Right forelimb (tissue), 1 donor: ENCODE measurements around the gene TIMM17A.
A peak's percentile ranks its signal among the peaks of the same experiment; 100 is the strongest.
"Not testable (repeated sequence)": the region's sequence is repeated elsewhere in the genome, so short reads cannot be mapped to it uniquely, and the experiment has no call there.

Experiments
- DNase-seq: peaks from one replicate; pipeline ENCODE4 v3.0.0-alpha.2; 2018

TIMM17A gene

DNA sequence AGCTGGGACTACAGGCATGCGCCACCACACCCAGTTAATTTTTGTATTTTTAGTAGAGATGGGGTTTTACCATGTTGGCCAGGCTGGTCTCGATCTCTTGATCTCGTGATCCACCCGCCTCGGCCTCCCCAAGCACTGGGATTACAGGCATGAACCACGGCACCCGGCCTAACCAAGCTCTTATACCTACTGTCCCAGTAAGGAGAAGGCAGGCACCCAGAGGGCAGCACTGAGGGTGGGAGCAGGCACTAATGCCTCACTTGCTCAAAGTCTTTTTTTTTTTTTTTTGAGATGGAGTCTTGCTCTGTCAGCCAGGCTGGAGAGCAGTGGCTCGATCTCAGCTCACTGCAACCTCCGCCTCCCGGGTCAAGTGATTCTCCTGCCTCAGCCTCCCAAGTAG is 15.0 kb upstream of the TIMM17A start:
- not testable (repeated sequence) for DNase-seq

DNA sequence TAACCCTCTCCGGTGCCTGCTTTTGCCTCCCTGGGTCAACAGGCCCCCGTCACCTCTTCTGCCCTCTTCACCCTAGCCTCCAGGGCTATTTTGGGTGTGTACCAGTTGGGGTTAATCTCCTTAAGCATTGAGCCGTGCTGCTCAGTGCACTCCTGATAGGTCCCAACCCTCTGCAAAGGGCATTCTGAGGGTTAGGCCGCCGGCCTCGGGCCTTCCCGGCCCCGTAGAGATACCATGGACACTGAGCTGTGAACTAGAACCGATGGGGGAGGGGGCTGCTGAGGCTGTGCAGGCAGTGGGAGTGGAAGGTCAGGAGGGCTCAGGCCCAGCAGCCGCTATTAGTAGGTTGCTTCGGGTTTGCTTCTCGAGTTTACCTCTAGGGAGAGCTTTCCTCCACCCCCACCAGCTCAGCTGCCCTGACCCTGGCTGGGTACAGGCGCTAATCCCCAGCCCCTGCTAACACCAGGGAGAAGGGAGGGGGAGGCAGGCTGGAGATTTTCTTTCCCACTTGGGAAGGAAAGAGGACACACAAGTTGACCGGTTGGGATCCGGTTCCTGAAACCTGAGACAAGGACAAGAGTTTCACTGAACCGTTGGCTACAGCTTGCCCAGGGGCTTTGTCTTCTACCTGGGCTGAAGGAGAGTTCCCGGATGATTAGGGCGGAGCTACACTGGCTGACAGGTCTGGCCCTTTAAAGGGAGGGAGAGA is 13.7 kb upstream of the TIMM17A start:
- DNase-seq, result no peak

DNA sequence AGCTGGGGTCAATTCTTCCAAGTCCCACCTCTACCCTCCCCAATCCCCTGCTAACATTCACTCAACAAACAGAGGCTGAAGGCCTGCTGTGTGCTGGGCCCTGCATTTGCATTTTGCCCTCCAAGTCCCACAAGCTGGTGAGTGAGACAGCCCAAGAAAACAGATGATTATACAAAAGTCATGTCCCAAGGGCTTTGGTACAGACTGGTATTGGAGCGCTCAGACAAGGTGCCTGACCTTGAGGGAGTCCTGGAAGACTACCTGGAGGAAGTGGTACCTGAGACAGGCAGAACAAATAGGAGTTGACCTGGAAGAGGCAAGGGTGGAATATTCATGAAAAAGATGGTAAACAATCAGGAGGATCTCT is 13.2 kb upstream of the TIMM17A start:
- no peak for DNase-seq

DNA sequence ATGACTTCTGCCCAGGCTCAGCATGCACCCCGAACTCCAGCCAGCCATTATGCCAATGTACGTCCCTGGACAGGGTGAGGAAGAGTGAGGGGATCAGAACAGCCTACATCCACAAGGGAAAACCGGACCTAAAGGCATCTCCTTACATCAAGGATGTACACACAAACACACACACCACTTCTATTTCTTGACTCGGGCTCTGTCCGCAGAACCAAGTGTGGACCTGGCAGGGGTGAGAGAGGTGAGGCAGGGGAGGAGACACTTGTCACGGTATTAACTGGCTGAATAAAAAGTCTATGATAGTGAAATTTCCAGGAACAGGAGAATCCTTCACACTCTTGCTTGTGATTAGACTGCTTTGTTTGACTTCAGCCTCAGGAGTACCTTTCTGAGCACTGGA is 11.3 kb upstream of the TIMM17A start:
- DNase-seq, result no peak

DNA sequence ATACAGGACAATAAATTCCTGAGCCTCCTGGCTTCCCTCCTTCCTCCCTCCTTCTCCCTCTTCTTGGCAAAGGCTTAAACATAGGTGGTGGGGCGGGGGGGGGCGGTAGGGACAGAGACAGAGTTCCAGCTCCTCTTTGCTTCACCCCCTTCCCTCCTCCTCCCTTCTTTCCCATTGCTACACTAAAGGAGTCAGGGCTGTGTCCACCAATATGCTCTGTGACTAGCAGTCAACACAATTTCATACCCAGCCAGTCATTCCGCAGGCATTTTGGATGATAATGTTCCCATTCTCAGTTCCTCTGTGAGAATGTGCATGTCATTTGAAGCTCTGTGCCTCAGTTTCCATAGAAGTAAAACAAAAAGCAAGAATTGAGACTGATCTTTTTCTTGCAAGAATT is 10.7 kb upstream of the TIMM17A start:
- DNase-seq, result no peak

DNA sequence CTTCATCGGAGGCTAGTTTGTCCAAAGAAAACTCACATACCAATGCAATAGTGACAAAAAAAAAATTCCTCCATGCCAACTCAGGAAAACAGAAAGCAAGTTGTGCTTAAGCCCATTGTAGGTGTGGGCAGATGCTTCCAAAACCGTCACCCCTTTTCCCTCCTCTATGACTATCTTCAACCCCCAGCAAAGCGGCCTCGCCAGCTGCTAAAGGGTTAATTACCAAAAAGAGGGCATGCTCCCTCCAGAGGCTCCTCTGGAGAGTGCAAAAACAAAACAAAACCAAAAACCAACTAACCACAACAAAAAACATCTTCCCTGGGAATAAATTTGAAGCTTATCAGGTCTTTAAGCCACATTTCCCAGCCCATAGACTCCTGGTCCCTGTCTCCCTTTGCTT is 10.1 kb upstream of the TIMM17A start:
- DNase-seq, result no peak

GRCh38 chr1:201945863-201946223 is 9.5 kb upstream of the TIMM17A start:
- no peak for DNase-seq

- peak; percentile 80 for DNase-seq
Observed at GRCh38 chr1:201946224-201946908, 8.9 kb upstream of the TIMM17A start, which contains the start of gene LMOD1. Gene LMOD1, minus strand, starts transcription at chr1:201946548. Its CDS starts 208 bp downstream, at chr1:201946340.

GRCh38 chr1:201947697-201948008 is 7.7 kb upstream of the TIMM17A start:
- no peak for DNase-seq

DNA sequence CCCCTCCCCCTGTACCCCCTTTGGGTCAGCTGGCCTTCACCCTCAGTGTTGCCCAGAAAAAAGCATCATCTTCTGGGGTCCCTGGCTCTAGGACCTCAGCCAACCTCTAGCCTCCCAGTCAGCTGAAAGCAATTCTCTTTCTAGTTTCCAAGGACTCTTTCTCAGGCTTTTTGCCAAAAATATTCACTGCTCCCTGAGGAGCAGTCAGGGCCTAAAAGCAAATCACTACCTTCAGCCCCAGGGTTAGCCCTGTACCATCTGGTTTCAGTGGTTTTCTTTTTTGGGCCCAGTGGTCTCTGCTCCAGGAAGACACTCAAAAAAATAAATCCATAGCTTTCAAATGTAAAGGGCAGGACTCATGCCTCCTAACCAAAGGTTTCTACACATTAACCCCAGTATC is 5.8 kb upstream of the TIMM17A start:
- DNase-seq, result no peak

- no peak for DNase-seq
Observed at GRCh38 chr1:201954263-201955008, 867 bp upstream of the TIMM17A start.

DNA sequence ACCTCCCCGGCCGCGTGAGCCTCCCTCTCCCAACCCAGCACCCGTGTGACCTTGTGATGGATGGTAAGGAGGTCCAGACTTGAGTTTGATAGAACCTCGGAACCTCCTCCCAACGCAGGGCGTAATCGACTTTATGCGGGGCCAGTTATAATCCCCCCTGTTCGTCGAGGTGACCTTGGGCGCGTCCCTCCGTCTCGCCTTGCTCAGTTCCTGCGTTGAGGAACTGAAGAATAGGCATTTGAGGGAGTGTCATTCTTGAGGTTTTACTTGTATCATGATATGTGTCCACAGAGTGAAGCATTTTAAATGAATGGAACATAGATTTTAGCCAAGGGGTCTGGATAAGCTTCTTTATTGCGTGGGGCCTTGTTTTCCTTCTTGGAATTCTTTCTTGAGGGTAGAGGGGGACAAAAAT is 433 bp downstream of the TIMM17A start:
- no peak for DNase-seq

DNA sequence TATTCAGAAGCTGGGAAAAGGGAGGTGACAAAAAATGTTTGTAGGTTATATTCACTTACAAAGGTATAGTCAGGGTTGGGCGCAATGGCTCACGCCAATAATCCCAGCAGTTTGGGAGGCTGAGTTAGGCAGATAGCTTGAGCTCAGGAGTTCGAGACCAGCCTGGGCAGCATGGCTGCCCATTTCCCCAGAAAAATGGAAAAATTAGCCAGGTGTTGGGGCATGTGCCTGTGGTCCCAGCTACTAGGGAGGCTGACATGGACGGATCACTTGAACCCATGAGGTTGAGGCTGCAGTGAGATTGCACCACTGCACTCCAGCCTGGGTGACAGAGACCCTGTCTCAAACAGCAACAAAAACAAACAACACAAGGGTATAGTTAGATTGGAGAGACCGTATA is 3.0 kb downstream of the TIMM17A start:
- no peak for DNase-seq

GRCh38 chr1:201962382-201962781 is 7.1 kb downstream of the TIMM17A start:
- not testable (repeated sequence) for DNase-seq

- DNase-seq, result no peak
Observed at GRCh38 chr1:201964261-201964660, 9.0 kb downstream of the TIMM17A start.

DNA sequence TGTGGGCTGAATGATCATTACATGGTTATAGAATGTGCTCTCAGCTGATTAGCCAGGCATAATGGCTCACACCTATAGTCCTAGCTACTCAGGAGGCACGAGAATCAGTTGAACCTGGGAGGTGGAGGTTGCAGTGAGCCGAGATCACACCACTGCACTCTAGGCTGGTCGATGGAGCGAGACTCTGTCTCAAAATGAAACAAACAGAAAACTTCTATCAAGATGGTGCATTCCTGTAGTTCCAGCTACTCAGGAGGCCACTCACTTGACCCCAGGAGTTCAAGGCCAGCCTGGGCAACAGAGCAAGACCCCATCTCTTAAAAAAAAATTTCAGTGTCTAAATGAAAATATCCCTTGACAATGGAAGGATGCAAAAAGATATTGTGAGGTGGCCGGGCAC is 10.9 kb downstream of the TIMM17A start:
- no peak for DNase-seq

- DNase-seq, result no peak
Observed at GRCh38 chr1:201968202-201968925, 13.1 kb downstream of the TIMM17A start.

DNA sequence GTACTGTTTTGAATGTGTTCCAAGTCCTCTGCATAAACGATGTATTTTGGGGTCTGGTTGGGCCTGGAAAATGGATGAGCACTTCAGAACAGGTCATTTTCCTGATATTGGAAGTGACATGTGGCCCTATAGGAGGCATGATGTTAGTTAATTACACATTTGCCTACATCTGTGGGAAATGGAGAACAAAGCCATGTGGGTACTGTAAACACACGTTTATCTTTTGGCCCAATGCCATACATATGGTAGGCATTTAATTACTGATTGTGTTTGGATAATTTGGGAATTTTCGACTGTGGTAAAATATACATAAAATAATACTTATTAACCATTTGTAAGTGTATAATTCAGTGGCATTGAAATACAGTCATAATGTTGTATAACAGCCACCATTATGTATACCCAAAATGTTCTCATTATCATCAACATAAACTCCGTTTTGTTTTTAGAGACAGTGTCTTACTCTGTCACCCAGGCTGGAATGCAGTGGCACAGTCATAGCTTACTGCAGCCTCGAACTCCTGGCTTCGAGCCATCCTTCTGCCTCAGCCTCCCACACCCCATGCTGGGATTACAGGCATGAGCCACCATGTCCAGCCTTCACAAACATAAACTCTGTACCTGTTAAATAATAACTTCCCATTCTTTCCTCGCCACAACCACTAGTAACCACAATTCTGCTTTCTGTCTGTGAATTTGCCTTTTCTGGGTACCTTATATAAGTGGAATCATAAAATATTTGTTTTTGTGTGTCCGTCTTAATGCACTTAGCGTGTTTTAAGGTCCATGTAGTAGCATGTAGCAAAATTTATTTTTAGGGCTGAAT is 15.2 kb downstream of the TIMM17A start:
- no peak for DNase-seq

DNA sequence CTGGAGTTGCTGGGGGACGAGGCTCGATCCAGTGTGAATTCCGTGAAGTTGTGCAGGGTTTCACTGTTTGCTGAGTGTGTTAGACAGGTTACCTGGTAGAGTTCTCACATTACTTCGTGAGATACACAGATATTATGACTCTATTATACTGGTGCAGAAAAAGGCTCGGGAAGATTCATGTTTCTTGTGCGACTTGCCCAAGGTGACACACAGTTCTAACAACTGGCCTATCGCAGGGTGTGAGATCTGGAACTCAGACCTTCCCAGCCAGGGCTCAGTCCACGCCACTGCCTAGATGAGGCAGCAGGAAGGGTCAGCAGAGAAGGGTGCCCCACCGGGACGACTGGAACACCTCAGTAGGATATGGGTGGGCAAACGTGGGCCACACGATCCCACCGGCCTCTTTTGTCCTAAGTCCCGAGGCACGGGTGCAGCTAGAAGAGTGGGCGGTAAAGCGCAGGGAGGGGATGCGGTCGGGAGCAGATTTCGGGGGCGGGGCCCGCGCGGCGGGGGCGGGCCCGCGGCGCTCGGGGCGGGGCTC is 26.8 kb downstream of the TIMM17A start:
- peak; percentile 86 for DNase-seq

- peak; percentile 82 for DNase-seq
Observed at GRCh38 chr1:201982623-201983379, 27.5 kb downstream of the TIMM17A start, which contains the start of gene RNPEP. Gene RNPEP, plus strand, starts transcription at chr1:201982648. Its CDS starts 19 bp downstream, at chr1:201982667.

GRCh38 chr1:201983380-201983805 is 28.1 kb downstream of the TIMM17A start:
- DNase-seq, result no peak
